WI38 (cell line): ENCODE data around the gene KLRF1.

Source experiments
- H3K4me3 ChIP-seq: 2 replicates; pipeline ENCODE4 v1.5.1; 2011; ENCODE audit warnings: low read depth, mild to moderate bottlenecking, control low read depth, low read length
- TF ChIP-seq, protein P1 (sequence below): IDR thresholded peaks from 2 replicates; pipeline ENCODE4 v1.5.1; 2012; ENCODE audit warnings: low read depth, mild to moderate bottlenecking, control low read depth, low read length

Gene KLRF1

GRCh38 chr12:9881988-9882387 lies 54.7 kb downstream of the KLRF1 start:
- H3K4me3 ChIP-seq, result no peak overlapping the region
- TF ChIP-seq, protein P1, sequence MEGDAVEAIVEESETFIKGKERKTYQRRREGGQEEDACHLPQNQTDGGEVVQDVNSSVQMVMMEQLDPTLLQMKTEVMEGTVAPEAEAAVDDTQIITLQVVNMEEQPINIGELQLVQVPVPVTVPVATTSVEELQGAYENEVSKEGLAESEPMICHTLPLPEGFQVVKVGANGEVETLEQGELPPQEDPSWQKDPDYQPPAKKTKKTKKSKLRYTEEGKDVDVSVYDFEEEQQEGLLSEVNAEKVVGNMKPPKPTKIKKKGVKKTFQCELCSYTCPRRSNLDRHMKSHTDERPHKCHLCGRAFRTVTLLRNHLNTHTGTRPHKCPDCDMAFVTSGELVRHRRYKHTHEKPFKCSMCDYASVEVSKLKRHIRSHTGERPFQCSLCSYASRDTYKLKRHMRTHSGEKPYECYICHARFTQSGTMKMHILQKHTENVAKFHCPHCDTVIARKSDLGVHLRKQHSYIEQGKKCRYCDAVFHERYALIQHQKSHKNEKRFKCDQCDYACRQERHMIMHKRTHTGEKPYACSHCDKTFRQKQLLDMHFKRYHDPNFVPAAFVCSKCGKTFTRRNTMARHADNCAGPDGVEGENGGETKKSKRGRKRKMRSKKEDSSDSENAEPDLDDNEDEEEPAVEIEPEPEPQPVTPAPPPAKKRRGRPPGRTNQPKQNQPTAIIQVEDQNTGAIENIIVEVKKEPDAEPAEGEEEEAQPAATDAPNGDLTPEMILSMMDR, result no peak

DNA sequence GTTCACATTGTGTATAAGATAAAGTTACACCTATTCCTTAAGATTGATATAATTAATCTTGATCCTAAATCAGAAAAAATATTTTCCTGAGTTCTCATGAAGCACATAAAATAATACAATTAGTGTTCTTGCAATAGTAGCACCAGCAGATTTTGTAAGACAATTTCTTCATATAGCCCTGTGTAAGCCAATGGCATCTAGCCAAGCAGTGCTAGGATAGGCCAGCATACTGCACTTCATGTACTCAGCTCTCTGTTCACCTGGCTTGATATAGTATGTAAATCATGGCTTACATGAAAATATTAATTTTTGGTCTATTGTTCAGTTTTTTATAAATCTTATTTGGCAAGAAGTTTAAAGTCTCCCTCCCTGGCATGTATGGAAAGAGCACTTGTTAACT lies 55.9 kb downstream of the KLRF1 start:
- H3K4me3 ChIP-seq, result no peak overlapping the region
- TF ChIP-seq, protein P1, result no peak

DNA sequence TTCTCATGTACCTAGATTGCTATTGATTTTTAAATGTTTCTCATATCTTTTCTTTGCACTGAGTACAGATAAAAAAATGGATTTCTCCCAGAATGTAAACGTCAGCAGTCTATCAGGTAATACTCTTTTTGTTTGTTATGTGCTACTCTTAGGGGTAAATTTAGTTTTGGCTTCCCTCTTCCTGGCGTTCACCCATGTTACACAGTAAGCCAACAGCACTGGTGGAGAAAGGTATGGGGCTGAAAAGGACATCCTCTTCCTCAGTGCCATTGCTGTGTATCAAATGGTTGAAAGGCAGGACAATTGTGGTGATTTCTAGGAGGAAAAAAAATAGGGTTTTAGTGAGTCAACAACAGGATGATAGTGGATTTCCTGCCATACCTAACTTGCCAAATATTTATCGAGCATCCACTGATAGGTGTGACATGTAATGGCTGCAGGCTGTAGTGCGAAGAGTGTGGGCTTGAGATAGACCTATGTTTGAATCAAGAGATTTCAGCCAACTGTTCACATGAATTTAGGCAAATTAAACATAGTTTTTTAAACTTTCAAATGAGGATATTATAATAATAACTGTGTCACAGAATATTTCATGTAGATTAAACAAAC lies 61.5 kb downstream of the KLRF1 start:
- TF ChIP-seq, protein P1, result no peak
- H3K4me3 ChIP-seq, result no peak overlapping the region
